Glutamatergic neuron (in vitro differentiated cells): ENCODE results near the gene LIPK. TPM values are rescaled to one million over a fixed set of nuclear protein-coding genes. Genes with fewer than 3 reads are reported as not detected.

Source experiments
- DNase-seq: peaks from one replicate; pipeline ENCODE4 v3.0.0; 2022
- H3K27ac Mint-ChIP-seq: one replicate; pipeline ENCODE4 v1.8.0; 2020; ENCODE audit warnings: mild to moderate bottlenecking, mixed read lengths, inconsistent platforms; ENCODE audit not compliant: unreplicated experiment
- H3K27me3 Mint-ChIP-seq: one replicate; pipeline ENCODE4 v1.8.0; 2020; ENCODE audit warnings: mild to moderate bottlenecking, moderate library complexity, mixed read lengths, inconsistent platforms; ENCODE audit not compliant: unreplicated experiment
- H3K36me3 Mint-ChIP-seq: one replicate; pipeline ENCODE4 v1.8.0; 2020; ENCODE audit warnings: mild to moderate bottlenecking, mixed read lengths, inconsistent platforms; ENCODE audit not compliant: unreplicated experiment
- H3K4me1 Mint-ChIP-seq: one replicate; pipeline ENCODE4 v1.8.0; 2020; ENCODE audit warnings: mild to moderate bottlenecking, low read depth, mixed read lengths, inconsistent platforms; ENCODE audit not compliant: unreplicated experiment
- H3K4me3 Mint-ChIP-seq: one replicate; pipeline ENCODE4 v1.8.0; 2020; ENCODE audit warnings: mild to moderate bottlenecking, mixed read lengths, inconsistent platforms; ENCODE audit not compliant: unreplicated experiment
- H3K9me3 Mint-ChIP-seq: one replicate; pipeline ENCODE4 v1.8.0; 2020; ENCODE audit warnings: mild to moderate bottlenecking, moderate library complexity, mixed read lengths, inconsistent platforms; ENCODE audit not compliant: unreplicated experiment
- CTCF ChIP-seq: fragments of 200-600 bp; sonication (generic); IDR thresholded peaks from one replicate; pipeline ENCODE4 v1.5.0; 2021; ENCODE audit not compliant: partially characterized antibody, unreplicated experiment
- total RNA-seq: library from RNA; stranded (reverse); fragmentation: NEBNext Ultra II Directional; extraction: Animal tissue kit (Norgen Biotek cat#: 25700); gene quantifications from one replicate; pipeline ENCODE4 v1.2.1, GENCODE V29; 2021; ENCODE audit not compliant: unreplicated experiment

The LIPK gene
- total RNA-seq, 1 donor from 2014 or later, result not detected

DNA sequence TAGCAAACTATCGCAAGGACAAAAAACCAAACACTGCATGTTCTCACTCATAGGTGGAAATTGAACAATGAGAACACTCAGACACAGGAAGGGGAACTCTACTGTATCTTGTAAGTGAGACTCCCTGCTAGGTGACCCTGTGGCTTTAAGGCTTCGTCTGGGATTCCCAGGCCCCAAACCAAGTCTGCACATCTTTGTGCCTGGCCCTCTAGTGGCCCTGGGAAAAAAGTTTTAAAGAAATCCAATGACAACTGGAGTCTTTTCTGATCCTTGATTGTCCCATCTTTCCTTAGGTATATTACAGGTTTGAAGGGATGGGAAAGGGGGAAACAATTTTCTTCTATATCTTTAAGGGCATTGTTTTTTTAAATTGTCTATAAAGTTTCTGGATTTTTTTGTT, 85.9 kb downstream of the LIPK start:
- Mint-ChIP-seq H3K27me3 (no peaks in the 10 kb centered on the region), H3K36me3 (no peaks in the 10 kb centered on the region), H3K4me3 (no peak overlapping the region), H3K4me1 (no peaks in the 10 kb centered on the region), H3K27ac (no peak overlapping the region), H3K9me3 (no peaks in the 10 kb centered on the region)
- DNase-seq, result peak; percentile 25
- TF ChIP-seq CTCF, result peak; percentile 56

DNA sequence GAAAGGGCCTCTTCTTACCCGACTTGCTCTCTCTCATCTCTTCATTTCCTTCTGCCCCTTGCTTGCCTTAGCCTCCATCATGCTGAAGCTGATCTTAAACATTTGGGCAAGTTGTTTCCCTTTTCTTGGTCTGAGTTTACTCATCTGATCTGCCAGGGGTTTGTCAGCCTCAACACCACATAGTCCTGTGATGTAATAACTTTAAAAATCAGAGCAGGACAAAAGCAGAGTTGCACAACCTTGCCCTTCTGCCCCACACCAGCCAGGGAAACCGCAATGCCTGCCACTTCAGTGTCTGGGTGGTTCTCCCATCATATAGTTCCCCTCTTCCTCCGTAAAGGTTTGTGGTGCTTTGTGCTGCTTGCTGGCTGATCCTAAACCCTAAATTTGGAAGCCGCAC, 86.6 kb downstream of the LIPK start:
- Mint-ChIP-seq H3K27me3 (no peaks in the 10 kb centered on the region), H3K9me3 (no peaks in the 10 kb centered on the region), H3K4me3 (no peak overlapping the region), H3K4me1 (no peaks in the 10 kb centered on the region), H3K27ac (no peak overlapping the region), H3K36me3 (no peaks in the 10 kb centered on the region)
- no peak for DNase-seq
- TF ChIP-seq CTCF, result no peak

GRCh38 chr10:88793712-88794299, 87.8 kb downstream of the LIPK start:
- Mint-ChIP-seq H3K4me1 (no peaks in the 10 kb centered on the region), H3K4me3 (no peak overlapping the region), H3K36me3 (no peaks in the 10 kb centered on the region), H3K27ac (no peak overlapping the region), H3K9me3 (no peaks in the 10 kb centered on the region), H3K27me3 (no peaks in the 10 kb centered on the region)
- no peak for DNase-seq
- TF ChIP-seq CTCF, result no peak

- H3K9me3 Mint-ChIP-seq, result no peaks in the 10 kb centered on the region
- no peak for TF ChIP-seq CTCF
- DNase-seq, result no peak
- H3K4me3 Mint-ChIP-seq, result no peak overlapping the region
- H3K27me3 Mint-ChIP-seq, result no peaks in the 10 kb centered on the region
- H3K4me1 Mint-ChIP-seq, result no peaks in the 10 kb centered on the region
- H3K27ac Mint-ChIP-seq, result no peak overlapping the region
- H3K36me3 Mint-ChIP-seq, result no peaks in the 10 kb centered on the region
Measured at GRCh38 chr10:88794731-88795130, 88.7 kb downstream of the LIPK start.

DNA sequence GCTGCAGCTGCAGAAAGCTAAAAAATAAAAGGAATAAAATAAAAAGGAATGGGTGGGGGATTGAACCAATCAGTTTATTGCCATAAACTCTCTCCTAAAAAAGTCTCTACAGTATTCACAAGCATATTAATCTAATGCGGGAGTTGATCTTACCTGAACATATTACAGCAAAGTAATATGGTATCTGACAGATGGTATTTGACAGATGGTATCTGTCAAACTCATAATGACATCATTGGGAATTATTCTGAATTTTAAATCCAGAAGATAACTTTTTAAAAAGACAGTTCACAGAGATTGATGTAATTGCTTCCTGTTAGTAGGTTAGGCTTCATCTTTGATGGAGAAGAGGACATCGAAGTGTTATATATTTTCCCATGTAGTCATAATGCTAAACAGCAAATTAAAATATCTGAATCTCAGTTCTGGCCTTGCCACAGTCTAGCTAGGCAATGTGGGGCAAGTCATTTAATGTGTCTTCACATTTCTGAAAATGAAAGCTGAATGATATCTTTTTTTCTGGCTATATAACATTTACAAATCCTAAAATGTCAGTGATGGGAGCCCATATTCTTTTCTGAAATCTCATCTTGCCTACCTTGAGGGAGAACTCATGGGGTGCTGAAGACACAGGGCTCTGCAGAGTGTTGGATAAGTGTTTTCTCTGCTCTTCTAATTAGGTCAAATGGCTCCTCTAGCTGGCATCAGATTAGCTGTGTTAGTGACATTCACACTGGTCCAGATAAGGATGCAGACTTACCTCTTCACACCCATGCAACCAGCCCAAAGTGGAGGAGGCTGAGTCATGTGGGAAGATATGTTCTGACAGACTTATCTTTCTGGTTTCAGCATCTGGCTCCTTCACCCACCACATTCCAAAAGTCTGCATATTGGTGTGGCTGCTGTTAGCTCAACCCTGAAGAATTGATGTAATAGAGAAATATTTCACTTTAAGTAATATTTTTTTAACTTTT, 94.4 kb downstream of the LIPK start:
- no peak for TF ChIP-seq CTCF
- Mint-ChIP-seq H3K27ac (no peak overlapping the region), H3K4me3 (no peak overlapping the region), H3K4me1 (no peaks in the 10 kb centered on the region), H3K9me3 (no peaks in the 10 kb centered on the region), H3K27me3 (no peaks in the 10 kb centered on the region), H3K36me3 (no peaks in the 10 kb centered on the region)
- DNase-seq, result no peak
